HepG2 (cell line): ENCODE measurements around the gene NMRAL1. TPM values are rescaled to one million over a fixed set of nuclear protein-coding genes. Genes with fewer than 3 reads are reported as not detected.

ENCODE experiments used
- ELF3 ChIP-seq: IDR thresholded peaks from 2 replicates; pipeline ENCODE4 v1.6.1; 2016; ENCODE audit warnings: missing genetic modification reagents, missing compliant biosample characterization
- GABPB1 ChIP-seq: IDR thresholded peaks from 2 replicates; pipeline ENCODE4 v1.6.1; 2016; ENCODE audit warnings: mild to moderate bottlenecking, missing genetic modification reagents, moderate library complexity, missing compliant biosample characterization
- GATAD2A ChIP-seq: IDR thresholded peaks from 2 replicates; pipeline ENCODE4 v1.6.1; 2016
- GMEB1 ChIP-seq: sonication (generic); formaldehyde crosslinking; IDR thresholded peaks from 2 replicates; pipeline ENCODE4 v1.5.1; 2020; ENCODE audit warnings: missing genetic modification reagents, mild to moderate bottlenecking, borderline replicate concordance
- GPBP1L1 ChIP-seq: sonication (generic); formaldehyde crosslinking; IDR thresholded peaks from 2 replicates; pipeline ENCODE4 v1.5.0; 2020; ENCODE audit warnings: mild to moderate bottlenecking, missing genetic modification reagents
- HOXA3 ChIP-seq: sonication (generic); formaldehyde crosslinking; IDR thresholded peaks from 2 replicates; pipeline ENCODE4 v1.5.0; 2020; ENCODE audit warnings: missing genetic modification reagents
- IKZF4 ChIP-seq: sonication (generic); formaldehyde crosslinking; IDR thresholded peaks from 2 replicates; pipeline ENCODE4 v1.5.1; 2020; ENCODE audit warnings: borderline replicate concordance, mild to moderate bottlenecking, low read depth, missing genetic modification reagents; ENCODE audit errors: not compliant biosample characterization
- ISL2 ChIP-seq: sonication (generic); formaldehyde crosslinking; IDR thresholded peaks from 2 replicates; pipeline ENCODE4 v1.5.0; 2020; ENCODE audit warnings: missing genetic modification reagents
- LCORL ChIP-seq, 2 experiments: fragments of 450-650 bp in 1 of 2; sonication (generic) in 1 of 2; formaldehyde crosslinking in 1 of 2; IDR thresholded peaks; 2 replicates each; pipeline versions ENCODE4 v1.5.0 to v1.6.1; 2017 to 2020; ENCODE audit warnings: antibody characterized with exemption in 1 of 2, missing genetic modification reagents in 1 of 2
- NONO ChIP-seq, 2 experiments: fragments of 450-650 bp in 1 of 2; sonication (generic) in 1 of 2; formaldehyde crosslinking in 1 of 2; IDR thresholded peaks in 1 of 2; conservative IDR thresholded peaks in 1 of 2; 2 replicates each; pipeline versions ENCODE4 v1.6.1 to v1.8.0; 2017 to 2022; ENCODE audit warnings: mild to moderate bottlenecking in 1 of 2, missing genetic modification reagents in 1 of 2, moderate library complexity in 1 of 2
- PHF21A ChIP-seq: sonication (generic); formaldehyde crosslinking; IDR thresholded peaks from 2 replicates; pipeline ENCODE4 v1.5.0; 2020; ENCODE audit warnings: mild to moderate bottlenecking, missing genetic modification reagents
- SKI ChIP-seq: fragments of 450-650 bp; IDR thresholded peaks from one replicate; pipeline ENCODE4 v1.6.1; 2018; ENCODE audit warnings: mild to moderate bottlenecking; ENCODE audit not compliant: partially characterized antibody
- ZFP1 ChIP-seq: IDR thresholded peaks from 2 replicates; pipeline ENCODE4 v1.6.1; 2016
- ZFP90 ChIP-seq: sonication (generic); formaldehyde crosslinking; IDR thresholded peaks from 2 replicates; pipeline ENCODE4 v1.8.0; 2022; ENCODE audit warnings: missing genetic modification reagents, mild to moderate bottlenecking, inconsistent platforms, borderline replicate concordance
- ZFY ChIP-seq: sonication (generic); formaldehyde crosslinking; IDR thresholded peaks from 2 replicates; pipeline ENCODE4 v1.4.0; 2020; ENCODE audit warnings: missing genetic modification reagents
- ZGPAT ChIP-seq: IDR thresholded peaks from 2 replicates; pipeline ENCODE4 v1.6.1; 2016; ENCODE audit warnings: mild to moderate bottlenecking
- ZNF343 ChIP-seq: sonication (generic); formaldehyde crosslinking; IDR thresholded peaks from 2 replicates; pipeline ENCODE4 v1.4.0; 2020; ENCODE audit warnings: mild to moderate bottlenecking, missing genetic modification reagents
- ZNF446 ChIP-seq: sonication (generic); formaldehyde crosslinking; IDR thresholded peaks from 2 replicates; pipeline ENCODE4 v1.5.0; 2020; ENCODE audit warnings: mild to moderate bottlenecking, missing genetic modification reagents
- ZNF558 ChIP-seq: sonication (generic); formaldehyde crosslinking; IDR thresholded peaks from 2 replicates; pipeline ENCODE4 v1.9.0; 2022; ENCODE audit warnings: mild to moderate bottlenecking, missing genetic modification reagents, borderline replicate concordance
- ZNF572 ChIP-seq: sonication (generic); formaldehyde crosslinking; IDR thresholded peaks from 2 replicates; pipeline ENCODE4 v1.5.1; 2020; ENCODE audit warnings: mild to moderate bottlenecking, missing genetic modification reagents
- ZNF607 ChIP-seq: sonication (generic); formaldehyde crosslinking; IDR thresholded peaks from 2 replicates; pipeline ENCODE4 v1.5.1; 2020; ENCODE audit warnings: missing genetic modification reagents, mild to moderate bottlenecking, borderline replicate concordance
- ZNF768 ChIP-seq: sonication (generic); formaldehyde crosslinking; IDR thresholded peaks from 2 replicates; pipeline ENCODE4 v1.4.0; 2020; ENCODE audit warnings: missing genetic modification reagents
- polyA plus RNA-seq, 8 experiments: library from polyadenylated mRNA; depleted of rRNA in 3 of 8; stranded (reverse) in 7 of 8; unstranded in 1 of 8; fragments of >200 nt; fragmentation: Illumina TruSeq in 4 of 8; extraction: Trizol in 4 of 8; gene quantifications; 2 replicates each; pipeline versions ENCODE4 v1.2.1 to v1.2.3, GENCODE V29; 2011 to 2016; ENCODE audit warnings: low read depth in 4 of 8, missing spikeins in 1 of 8, mixed read lengths in 1 of 8; ENCODE audit not compliant: insufficient read depth in 1 of 8
- total RNA-seq, 5 experiments: library from RNA; depleted of rRNA; stranded (reverse); fragments of >200 nt; fragmentation: Illumina TruSeq; extraction: Trizol; gene quantifications; 2 replicates each; pipeline ENCODE4 v1.2.3, GENCODE V29; 2016; ENCODE audit warnings: low read depth in 1 of 5
- TF ChIP-seq, protein P1 (sequence below): sonication (generic); formaldehyde crosslinking; IDR thresholded peaks from 2 replicates; pipeline ENCODE4 v1.8.1; 2023; ENCODE audit warnings: mild to moderate bottlenecking, moderate library complexity, missing genetic modification reagents

NMRAL1 gene
- total and polyA plus RNA-seq, 2 of the 13 experiments (the other 11 are each of a cell fraction or from before 2014, with no cell fraction given), result 30.8 to 33.1 TPM

- TF ChIP-seq GMEB1 (CRISPR knock-in tag) (no peak), GABPB1 (CRISPR knock-in tag) (peak; percentile 42; the same call in 1 of the 2 replicates), ELF3 (CRISPR knock-in tag) (peak; percentile 20; the same call in 1 of the 2 replicates), ZNF558 (CRISPR knock-in tag) (0 out of 2 replicates have a peak, but pooled peaks have one; percentile 38), ZNF768 (no peak; the same call in 1 of the 2 replicates), NONO (IDR thresholded peaks at IDR 0.05) (no peak), NONO (CRISPR knock-in tag; conservative IDR thresholded peaks at IDR 0.05) (peak; percentile 41; the same call in 1 of the 2 replicates), ZGPAT (CRISPR knock-in tag) (no peak), SKI (peak; percentile 17), IKZF4 (CRISPR knock-in tag) (peak; percentile 16), LCORL (IDR thresholded peaks at IDR 0.05) (no peak), LCORL (CRISPR knock-in tag; IDR thresholded peaks at IDR 0.05) (0 out of 2 replicates have a peak, but pooled peaks have one; percentile 45), HOXA3 (CRISPR knock-in tag) (peak; percentile 48), GPBP1L1 (CRISPR knock-in tag) (no peak), ZFP1 (CRISPR knock-in tag) (no peak), GATAD2A (CRISPR knock-in tag) (peak; percentile 26; the same call in 1 of the 2 replicates), ZNF572 (CRISPR knock-in tag) (peak; percentile 56; the same call in 1 of the 2 replicates), ISL2 (no peak), ZFY (peak; percentile 72; the same call in 1 of the 2 replicates), ZFP90 (CRISPR knock-in tag) (no peak), ZNF607 (0 out of 2 replicates have a peak, but pooled peaks have one; percentile 6), ZNF446 (CRISPR knock-in tag) (no peak), PHF21A (CRISPR knock-in tag) (no peak), ZNF343 (peak; percentile 32; the same call in 1 of the 2 replicates)
- TF ChIP-seq, protein P1, sequence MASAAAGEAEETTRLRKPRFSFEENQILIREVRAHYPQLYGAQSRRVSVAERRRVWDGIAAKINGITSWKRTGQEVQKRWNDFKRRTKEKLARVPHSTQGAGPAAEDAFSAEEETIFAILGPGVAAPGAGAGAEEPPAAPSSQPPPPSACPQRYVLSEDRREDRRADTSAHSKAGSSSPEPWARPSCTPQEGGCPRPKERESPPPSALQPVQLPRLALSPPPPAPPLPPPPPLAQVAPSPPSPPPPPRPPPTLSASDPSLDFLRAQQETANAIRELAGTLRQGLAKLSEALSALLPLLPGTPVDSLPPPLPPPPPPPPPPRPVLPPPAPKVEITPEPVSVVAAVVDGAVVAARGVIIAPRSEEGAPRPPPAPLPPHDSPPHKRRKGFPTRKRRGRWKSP (CRISPR knock-in tag), result 0 out of 2 replicates have a peak, but pooled peaks have one; percentile 28
Measured at GRCh38 chr16:4415538-4416199, 58.8 kb downstream of the NMRAL1 start (continued).
